ENCODE results near the gene KCNQ4.

Gene KCNQ4

GRCh38 chr1:40868051-40868723, 84.6 kb downstream of the KCNQ4 start:
- H3K27ac ChIP-seq (ENCODE audit: low read depth, low read length), result peak overlapping the region; percentile 19
- no peaks in the 10 kb centered on the region for H3K9me3 ChIP-seq (ENCODE audit: low read length)
- peaks cover 22% of the 10 kb centered on the region for H3K4me1 ChIP-seq (ENCODE audit: insufficient read depth, low read length)
- H3K36me3 ChIP-seq (ENCODE audit: insufficient read depth, low read length), result no peaks in the 10 kb centered on the region
- no peaks in the 10 kb centered on the region for H3K27me3 ChIP-seq (ENCODE audit: control insufficient read depth in 1 of 2, insufficient read depth in 2 of 2, low read length in 2 of 2)
- no peak overlapping the region for H3K9ac ChIP-seq (ENCODE audit: low read length)
- H3K4me3 ChIP-seq (ENCODE audit: low read depth in 1 of 2, low read length in 2 of 2), result no peak overlapping the region

DNA sequence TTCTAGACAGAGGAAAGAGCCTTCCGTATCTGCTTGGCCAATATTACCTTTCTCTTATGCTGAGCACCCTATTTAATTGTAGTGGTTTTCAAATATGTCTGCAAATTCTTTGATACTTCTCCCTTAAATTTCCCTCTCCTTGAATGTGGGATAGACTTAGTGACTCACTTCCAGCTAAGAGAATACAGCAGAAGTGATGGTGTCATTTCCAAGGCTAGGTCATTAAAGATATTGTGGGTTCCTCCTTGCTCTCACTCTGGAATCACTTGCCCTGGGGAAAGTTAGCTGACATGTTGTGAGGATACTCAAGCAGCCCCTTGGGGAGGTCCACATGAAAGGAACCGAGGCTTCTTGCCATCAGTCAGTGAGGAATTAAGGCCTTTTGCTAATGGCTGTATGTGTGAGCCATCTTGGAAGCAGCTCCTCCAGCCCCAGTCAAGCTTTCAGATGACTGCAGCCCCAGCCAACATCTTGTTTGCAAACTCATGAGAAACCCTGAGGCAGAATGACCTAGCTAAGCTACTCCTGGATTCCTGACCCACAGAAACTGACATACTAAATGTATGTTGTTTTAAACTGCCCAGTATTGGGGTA, 86.6 kb downstream of the KCNQ4 start:
- peaks cover 22% of the 10 kb centered on the region for H3K4me1 ChIP-seq (ENCODE audit: insufficient read depth, low read length)
- H3K4me3 ChIP-seq (ENCODE audit: low read depth in 1 of 2, low read length in 2 of 2), result no peak overlapping the region
- H3K36me3 ChIP-seq (ENCODE audit: insufficient read depth, low read length), result no peaks in the 10 kb centered on the region
- no peak overlapping the region for H3K9ac ChIP-seq (ENCODE audit: low read length)
- H3K9me3 ChIP-seq (ENCODE audit: low read length), result no peaks in the 10 kb centered on the region
- H3K27me3 ChIP-seq (ENCODE audit: control insufficient read depth in 1 of 2, insufficient read depth in 2 of 2, low read length in 2 of 2), result no peaks in the 10 kb centered on the region
- no peak overlapping the region for H3K27ac ChIP-seq (ENCODE audit: low read depth, low read length)

DNA sequence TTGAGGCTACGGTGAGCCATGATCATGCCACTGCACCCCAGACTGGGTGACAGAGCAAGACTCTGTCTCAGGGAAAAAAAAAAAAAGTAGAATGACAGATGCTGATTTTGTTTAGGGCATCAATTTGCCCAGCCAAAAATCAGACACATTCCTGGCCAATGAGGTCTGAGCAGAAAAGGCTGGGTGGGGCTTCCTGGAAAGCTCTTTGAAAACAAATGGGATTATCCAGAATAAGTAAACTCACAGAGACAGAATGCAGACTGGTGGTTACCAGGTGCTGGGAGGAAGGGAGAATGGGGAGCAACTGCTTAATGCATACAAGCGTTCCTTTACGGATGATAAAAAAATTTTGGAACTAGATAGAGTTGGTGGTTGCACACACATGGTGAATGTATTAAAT, 88.7 kb downstream of the KCNQ4 start:
- H3K36me3 ChIP-seq (ENCODE audit: insufficient read depth, low read length), result no peaks in the 10 kb centered on the region
- no peak overlapping the region for H3K9ac ChIP-seq (ENCODE audit: low read length)
- H3K27ac ChIP-seq (ENCODE audit: low read depth, low read length), result no peak overlapping the region
- H3K27me3 ChIP-seq (ENCODE audit: control insufficient read depth in 1 of 2, insufficient read depth in 2 of 2, low read length in 2 of 2), result no peaks in the 10 kb centered on the region
- H3K4me3 ChIP-seq (ENCODE audit: low read depth in 1 of 2, low read length in 2 of 2), result no peak overlapping the region
- no peaks in the 10 kb centered on the region for H3K9me3 ChIP-seq (ENCODE audit: low read length)
- H3K4me1 ChIP-seq (ENCODE audit: insufficient read depth, low read length), result peaks cover 7% of the 10 kb centered on the region

DNA sequence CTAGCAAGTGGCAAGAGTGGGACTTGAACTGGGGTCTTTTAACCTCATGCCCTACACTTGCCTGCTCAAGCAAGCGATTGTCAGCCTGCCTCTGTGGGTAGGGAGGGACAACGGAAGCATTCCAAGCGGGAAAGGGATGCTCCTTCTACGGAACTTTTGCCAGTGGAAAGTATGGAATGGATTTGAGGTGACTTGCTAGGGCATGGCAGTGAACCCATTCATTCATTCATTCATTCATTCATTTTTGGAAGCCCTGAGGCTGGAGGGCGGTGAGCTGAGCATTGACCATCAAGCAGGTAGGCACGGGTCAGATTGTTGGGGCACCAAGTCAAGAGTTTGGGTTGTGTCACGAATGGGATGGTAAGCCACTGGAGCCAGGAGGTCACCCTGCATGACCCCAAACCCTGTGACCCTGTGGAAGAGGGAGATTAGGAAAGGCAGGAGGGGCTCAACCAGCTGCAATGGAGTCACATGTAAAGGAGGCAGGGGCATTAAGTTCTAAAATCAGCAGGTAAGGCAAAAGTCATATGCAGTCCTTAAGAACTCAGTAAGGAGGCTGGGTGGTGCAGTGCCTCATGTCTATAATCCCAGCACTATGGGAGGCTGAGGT, 90.4 kb downstream of the KCNQ4 start:
- Histone ChIP-seq H3K36me3 (ENCODE audit: insufficient read depth, low read length) (no peaks in the 10 kb centered on the region), H3K9ac (ENCODE audit: low read length) (no peak overlapping the region), H3K27me3 (ENCODE audit: control insufficient read depth in 1 of 2, insufficient read depth in 2 of 2, low read length in 2 of 2) (no peaks in the 10 kb centered on the region), H3K27ac (ENCODE audit: low read depth, low read length) (no peak overlapping the region), H3K4me1 (ENCODE audit: insufficient read depth, low read length) (peaks cover 14% of the 10 kb centered on the region), H3K4me3 (ENCODE audit: low read depth in 1 of 2, low read length in 2 of 2) (no peak overlapping the region), H3K9me3 (ENCODE audit: low read length) (no peaks in the 10 kb centered on the region)

- Histone ChIP-seq H3K9ac (ENCODE audit: low read length) (no peak overlapping the region), H3K27me3 (ENCODE audit: control insufficient read depth in 1 of 2, insufficient read depth in 2 of 2, low read length in 2 of 2) (no peaks in the 10 kb centered on the region), H3K27ac (ENCODE audit: low read depth, low read length) (no peak overlapping the region)
Measured at GRCh38 chr1:40876436-40876761, 92.8 kb downstream of the KCNQ4 start.

GRCh38 chr1:40876891-40877290, 93.3 kb downstream of the KCNQ4 start:
- peaks cover 14% of the 10 kb centered on the region for H3K4me1 ChIP-seq (ENCODE audit: insufficient read depth, low read length)
- no peak overlapping the region for H3K27ac ChIP-seq (ENCODE audit: low read depth, low read length)
- no peak overlapping the region for H3K9ac ChIP-seq (ENCODE audit: low read length)
- H3K9me3 ChIP-seq (ENCODE audit: low read length), result no peaks in the 10 kb centered on the region
- H3K4me3 ChIP-seq (ENCODE audit: low read depth in 1 of 2, low read length in 2 of 2), result no peak overlapping the region
- no peaks in the 10 kb centered on the region for H3K27me3 ChIP-seq (ENCODE audit: control insufficient read depth in 1 of 2, insufficient read depth in 2 of 2, low read length in 2 of 2)
- H3K36me3 ChIP-seq (ENCODE audit: insufficient read depth, low read length), result no peaks in the 10 kb centered on the region

More at GRCh38 chr1:40876436-40876761, 92.8 kb downstream of the KCNQ4 start:
- Histone ChIP-seq H3K4me1 (ENCODE audit: insufficient read depth, low read length) (peaks cover 14% of the 10 kb centered on the region), H3K9me3 (ENCODE audit: low read length) (no peaks in the 10 kb centered on the region), H3K36me3 (ENCODE audit: insufficient read depth, low read length) (no peaks in the 10 kb centered on the region), H3K4me3 (ENCODE audit: low read depth in 1 of 2, low read length in 2 of 2) (no peak overlapping the region)

- Histone ChIP-seq H3K9ac (ENCODE audit: low read length) (no peak overlapping the region), H3K27ac (ENCODE audit: low read depth, low read length) (peak overlapping the region; percentile 35), H3K9me3 (ENCODE audit: low read length) (no peaks in the 10 kb centered on the region)
Measured at GRCh38 chr1:40877698-40878097, 94.1 kb downstream of the KCNQ4 start.

DNA sequence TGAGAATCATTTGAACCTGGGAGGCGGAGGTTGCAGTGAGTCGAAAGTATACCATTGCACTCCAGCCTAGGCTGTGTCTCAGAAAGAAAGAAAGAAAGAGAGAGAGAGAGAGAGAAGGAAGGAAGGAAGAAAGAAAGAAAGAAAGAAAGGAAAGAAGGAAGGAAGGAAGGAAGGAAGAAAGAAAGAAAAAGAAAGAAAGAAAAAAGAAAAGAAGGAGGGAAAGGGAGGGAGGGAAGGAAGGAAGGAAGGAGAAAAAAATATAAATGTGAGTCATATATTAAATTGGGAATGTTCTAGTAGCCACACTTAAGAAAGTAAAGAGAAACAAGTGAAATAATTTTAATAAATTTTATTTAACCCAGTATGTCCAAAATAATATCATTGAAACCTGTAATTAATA, 95.3 kb downstream of the KCNQ4 start:
- Histone ChIP-seq H3K4me1 (ENCODE audit: insufficient read depth, low read length) (peaks cover 14% of the 10 kb centered on the region), H3K4me3 (ENCODE audit: low read depth in 1 of 2, low read length in 2 of 2) (no peak overlapping the region), H3K27me3 (ENCODE audit: control insufficient read depth in 1 of 2, insufficient read depth in 2 of 2, low read length in 2 of 2) (peaks cover 2 to 3% of the 10 kb centered on the region in 2 donors), H3K36me3 (ENCODE audit: insufficient read depth, low read length) (no peaks in the 10 kb centered on the region), H3K9me3 (ENCODE audit: low read length) (no peaks in the 10 kb centered on the region), H3K27ac (ENCODE audit: low read depth, low read length) (no peak overlapping the region), H3K9ac (ENCODE audit: low read length) (no peak overlapping the region)

More at GRCh38 chr1:40877698-40878097, 94.1 kb downstream of the KCNQ4 start:
- Histone ChIP-seq H3K27me3 (ENCODE audit: control insufficient read depth in 1 of 2, insufficient read depth in 2 of 2, low read length in 2 of 2) (no peaks in the 10 kb centered on the region), H3K4me1 (ENCODE audit: insufficient read depth, low read length) (peaks cover 14% of the 10 kb centered on the region), H3K36me3 (ENCODE audit: insufficient read depth, low read length) (no peaks in the 10 kb centered on the region), H3K4me3 (ENCODE audit: low read depth in 1 of 2, low read length in 2 of 2) (no peak overlapping the region)

GRCh38 chr1:40879482-40880175, 96.0 kb downstream of the KCNQ4 start:
- H3K4me1 ChIP-seq (ENCODE audit: insufficient read depth, low read length), result peaks cover 14% of the 10 kb centered on the region
- no peaks in the 10 kb centered on the region for H3K9me3 ChIP-seq (ENCODE audit: low read length)

DNA sequence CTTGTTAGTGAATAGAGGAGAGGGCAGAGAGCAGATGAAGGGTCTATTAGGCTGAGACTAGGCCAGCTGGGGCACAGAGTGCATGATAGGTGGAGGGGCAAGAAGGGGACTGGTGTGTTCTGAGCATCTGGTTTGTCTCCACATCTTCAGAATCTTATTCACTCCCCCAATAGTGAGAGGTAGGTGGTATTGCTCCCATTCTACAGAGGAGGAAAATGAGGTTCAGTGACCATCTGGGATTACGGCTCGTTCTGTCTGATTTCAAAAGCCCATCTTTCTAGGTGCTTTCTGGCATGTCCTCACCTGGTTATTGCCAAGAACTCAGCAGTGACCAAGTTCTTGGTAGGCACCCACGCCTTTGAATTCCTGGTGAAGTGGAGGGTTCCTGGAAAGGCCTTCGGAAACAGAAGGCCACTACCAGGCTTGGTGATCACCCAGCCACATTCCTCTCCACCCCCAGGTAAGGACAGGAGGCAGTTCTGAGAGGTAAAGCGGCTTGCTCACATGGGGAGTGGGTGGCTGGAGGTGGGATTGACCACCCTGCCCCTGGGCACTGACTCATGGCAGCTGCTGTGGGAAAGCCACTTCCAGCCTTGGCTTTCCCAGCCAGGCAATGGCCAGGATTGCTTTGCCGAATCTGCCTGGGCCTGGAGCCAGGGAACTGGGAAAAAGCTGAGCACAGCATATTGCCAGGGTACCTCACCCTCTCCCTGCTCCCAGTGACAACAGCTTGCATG, 97.4 kb downstream of the KCNQ4 start:
- no peaks in the 10 kb centered on the region for H3K36me3 ChIP-seq (ENCODE audit: insufficient read depth, low read length)
- H3K27me3 ChIP-seq (ENCODE audit: control insufficient read depth in 1 of 2, insufficient read depth in 2 of 2, low read length in 2 of 2), result peaks cover 4 to 9% of the 10 kb centered on the region in 2 donors
- no peak overlapping the region for H3K9ac ChIP-seq (ENCODE audit: low read length)
- H3K9me3 ChIP-seq (ENCODE audit: low read length), result no peaks in the 10 kb centered on the region
- H3K27ac ChIP-seq (ENCODE audit: low read depth, low read length), result no peak overlapping the region
- peaks cover 14% of the 10 kb centered on the region for H3K4me1 ChIP-seq (ENCODE audit: insufficient read depth, low read length)
- H3K4me3 ChIP-seq (ENCODE audit: low read depth in 1 of 2, low read length in 2 of 2), result no peak overlapping the region

More at GRCh38 chr1:40879482-40880175, 96.0 kb downstream of the KCNQ4 start:
- Histone ChIP-seq H3K27ac (ENCODE audit: low read depth, low read length) (no peak overlapping the region), H3K9ac (ENCODE audit: low read length) (no peak overlapping the region), H3K27me3 (ENCODE audit: control insufficient read depth in 1 of 2, insufficient read depth in 2 of 2, low read length in 2 of 2) (peaks cover 4 to 9% of the 10 kb centered on the region in 2 donors), H3K36me3 (ENCODE audit: insufficient read depth, low read length) (no peaks in the 10 kb centered on the region), H3K4me3 (ENCODE audit: low read depth in 1 of 2, low read length in 2 of 2) (no peak overlapping the region)
